HCT116 (cell line): ENCODE data around the gene PPIP5K2. TPM values are rescaled to one million over a fixed set of nuclear protein-coding genes. Genes with fewer than 3 reads are reported as not detected.
A peak's percentile ranks its signal among the peaks of the same experiment; 100 is the strongest.

ENCODE experiments used
- ATAC-seq: fragments of 200-7000 bp; cut with Tn5 transposase; 2 replicates; pipeline ENCODE4 v1.9.1; 2020; ENCODE audit warnings: mild to moderate bottlenecking, moderate library complexity
- BruUV-seq: library from RNA; stranded (reverse); fragments of 400-500 nt; replicated peaks from 2 replicates; lab custom pipeline; 2021; lab: Mats Ljungman, UMichigan
- CTCF ChIA-PET: fragments of 300-600 bp; sonication (Branson Sonifier 250); formaldehyde crosslinking; loops from one replicate; lab custom pipeline; 2021; ENCODE audit warnings: antibody characterized with exemption; lab: Charles Lee
- POLR2A ChIA-PET: fragments of 300-600, 350-600 bp; sonication (Branson Sonifier 250); formaldehyde crosslinking; loops from one replicate; lab custom pipeline; 2021; ENCODE audit warnings: antibody characterized with exemption; lab: Charles Lee
- RAD21 ChIA-PET, 2 experiments: fragments of 300-600 bp; sonication (Branson Sonifier 250); formaldehyde crosslinking; loops; one replicate each; lab custom pipeline; 2023; ENCODE audit warnings: low total read pairs in 2 of 2; ENCODE audit not compliant: uncharacterized antibody in 2 of 2, unreplicated experiment in 2 of 2, low non-redundant PET in 1 of 2; lab: Charles Lee
- DNase-seq: peaks from one replicate; pipeline ENCODE4 v3.0.0-alpha.2; 2010; ENCODE audit warnings: low read depth, low spot score
- H2AFZ ChIP-seq: fragments of 200-600 bp; shearing (Covaris generic), sonication (generic); 2 replicates; pipeline ENCODE4 v1.6.1; 2017; ENCODE audit warnings: low read depth, mixed run types, mixed read lengths, antibody characterized with exemption, low read length; ENCODE audit not compliant: poor library complexity, severe bottlenecking
- H3K27ac ChIP-seq: 2 replicates; pipeline ENCODE4 v1.5.1; 2012; ENCODE audit warnings: low read depth, low read length
- H3K27me3 ChIP-seq: fragments of 200-600 bp; sonication (generic); 2 replicates; pipeline ENCODE4 v1.6.1; 2016; ENCODE audit warnings: mixed run types, low read length, mixed read lengths; ENCODE audit not compliant: insufficient read depth
- H3K36me3 ChIP-seq, 2 experiments: fragments of 200-500 bp in 1 of 2; fragments of 200-600 bp in 1 of 2; sonication (Bioruptor generic) in 1 of 2; sonication (generic) in 1 of 2; 2 replicates each; pipeline versions ENCODE4 v1.5.1 to v1.6.1; 2014 to 2016; ENCODE audit warnings: low read length in 2 of 2, inconsistent platforms in 1 of 2, mixed read lengths in 1 of 2, mixed run types in 1 of 2; ENCODE audit not compliant: insufficient read depth in 2 of 2, control insufficient read depth in 1 of 2
- H3K4me1 ChIP-seq, 2 experiments: fragments of 200-600 bp in 1 of 2; sonication (generic) in 1 of 2; 2 replicates each; pipeline versions ENCODE4 v1.5.1 to v1.6.1; 2012 to 2017; ENCODE audit warnings: low read length in 2 of 2, inconsistent platforms in 1 of 2, mild to moderate bottlenecking in 1 of 2, mixed read lengths in 1 of 2, mixed run types in 1 of 2, moderate library complexity in 1 of 2; ENCODE audit not compliant: insufficient read depth in 2 of 2, control insufficient read depth in 1 of 2
- H3K4me2 ChIP-seq: fragments of 200-600 bp; sonication (generic); 2 replicates; pipeline ENCODE4 v1.6.1; 2017; ENCODE audit warnings: mixed run types, low read length, mixed read lengths
- H3K4me3 ChIP-seq, 2 experiments: fragments of 200-600 bp in 1 of 2; sonication (generic) in 1 of 2; replicated peaks in 1 of 2; 2 replicates each; pipeline ENCODE4 v1.5.1; 2011 to 2016; ENCODE audit warnings: low read length in 2 of 2, control low read depth in 1 of 2, low read depth in 1 of 2, mild to moderate bottlenecking in 1 of 2, mixed read lengths in 1 of 2, mixed run types in 1 of 2
- H3K79me2 ChIP-seq: fragments of 200-600 bp; sonication (generic); 2 replicates; pipeline ENCODE4 v1.6.1; 2017; ENCODE audit warnings: mild to moderate bottlenecking, mixed run types, low read length, moderate library complexity, mixed read lengths; ENCODE audit not compliant: insufficient read depth
- H3K9ac ChIP-seq: fragments of 200-600 bp; sonication (generic); 2 replicates; pipeline ENCODE4 v1.6.1; 2016; ENCODE audit warnings: low read length, mixed read lengths
- H3K9me2 ChIP-seq: fragments of 200-600 bp; sonication (generic), shearing (Covaris generic); 2 replicates; pipeline ENCODE4 v1.6.1; 2017; ENCODE audit warnings: mixed run types, mild to moderate bottlenecking, moderate library complexity; ENCODE audit not compliant: insufficient read depth
- H3K9me3 ChIP-seq, 2 experiments: fragments of 200-500 bp in 1 of 2; fragments of 200-600 bp in 1 of 2; sonication (Bioruptor generic) in 1 of 2; sonication (generic) in 1 of 2; 2 replicates each; pipeline ENCODE4 v1.6.1; 2014 to 2017; ENCODE audit warnings: low read length in 2 of 2, mixed read lengths in 2 of 2, inconsistent platforms in 1 of 2, low read depth in 1 of 2, mild to moderate bottlenecking in 1 of 2, mixed run types in 1 of 2, moderate library complexity in 1 of 2; ENCODE audit not compliant: control insufficient read depth in 1 of 2, insufficient read depth in 1 of 2
- H4K20me1 ChIP-seq: fragments of 200-600 bp; sonication (generic), shearing (Covaris generic); 2 replicates; pipeline ENCODE4 v1.6.1; 2017; ENCODE audit warnings: mixed run types, mild to moderate bottlenecking, moderate library complexity; ENCODE audit not compliant: insufficient read depth
- CBX3 ChIP-seq: IDR thresholded peaks from 2 replicates; pipeline ENCODE4 v1.6.1; 2012; ENCODE audit warnings: low read depth
- CEBPB ChIP-seq: IDR thresholded peaks from 2 replicates; pipeline ENCODE4 v1.6.1; 2012; ENCODE audit warnings: low read depth
- CTCF ChIP-seq, 3 experiments: fragments of 200-600 bp in 1 of 3; sonication (generic) in 1 of 3; IDR thresholded peaks in 2 of 3; conservative IDR thresholded peaks in 1 of 3; 2 replicates each; pipeline ENCODE4 v1.5.1; 2012 to 2017; ENCODE audit warnings: low read depth in 2 of 3, low read length in 2 of 3, antibody characterized with exemption in 1 of 3, borderline replicate concordance in 1 of 3, control low read depth in 1 of 3, mild to moderate bottlenecking in 1 of 3, mixed read lengths in 1 of 3, mixed run types in 1 of 3, moderate library complexity in 1 of 3; ENCODE audit not compliant: insufficient read depth in 1 of 3
- EZH2phosphoT487 ChIP-seq: fragments of 200-600 bp; IDR thresholded peaks from 2 replicates; pipeline ENCODE4 v1.6.1; 2018; ENCODE audit warnings: antibody characterized with exemption, borderline replicate concordance
- FOSL1 ChIP-seq: IDR thresholded peaks from 2 replicates; pipeline ENCODE4 v1.6.1; 2012; ENCODE audit warnings: low read depth
- JUND ChIP-seq: IDR thresholded peaks from 2 replicates; pipeline ENCODE4 v1.6.1; 2012
- POLR2A ChIP-seq: IDR thresholded peaks from 2 replicates; pipeline ENCODE4 v1.7.0; 2011; ENCODE audit warnings: borderline replicate concordance; ENCODE audit not compliant: insufficient read depth, insufficient read length; ENCODE audit errors: extremely low read depth
- SRF ChIP-seq: IDR thresholded peaks from 2 replicates; pipeline ENCODE4 v1.6.1; 2012; ENCODE audit warnings: low read depth
- ZFX ChIP-seq: fragments of 450-650 bp; IDR thresholded peaks from 2 replicates; pipeline ENCODE4 v1.6.1; 2017
- intact Hi-C: fragments of 100-400 bp; cut with micrococcal nuclease; formaldehyde crosslinking; loops from 2 replicates; pipeline ENCODE4 v1.10.0; 2022
- total RNA-seq: library from RNA; stranded (reverse); gene quantifications from one replicate; pipeline ENCODE4 v1.2.1, GENCODE V29; 2021; ENCODE audit not compliant: unreplicated experiment
- TF ChIP-seq, protein P1 (sequence below): IDR thresholded peaks from 2 replicates; pipeline ENCODE4 v1.6.1; 2012

PPIP5K2 gene
- total RNA-seq, 1 experiment from 2014 or later = 45.8 TPM

DNA sequence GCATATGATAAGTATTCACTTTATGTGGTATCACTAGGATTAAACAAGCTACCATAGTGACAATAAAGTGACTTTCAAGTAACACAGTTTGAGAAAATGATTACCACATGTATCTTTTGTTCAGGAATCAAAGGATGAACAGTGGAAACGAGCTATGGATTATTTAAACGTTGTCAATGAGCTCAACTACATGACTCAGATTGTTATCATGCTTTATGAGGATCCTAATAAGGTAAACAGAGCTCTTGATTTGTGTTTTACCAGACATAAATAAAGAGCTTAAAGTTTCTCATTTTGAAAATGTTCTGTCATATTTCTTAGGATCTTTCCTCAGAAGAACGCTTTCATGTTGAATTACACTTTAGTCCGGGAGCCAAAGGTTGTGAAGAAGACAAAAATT, 57.4 kb downstream of the PPIP5K2 start:
- H3K9me2 ChIP-seq = no peaks in the 10 kb centered on the region
- no peak overlapping the region for H2AFZ ChIP-seq
- H3K27ac ChIP-seq = no peak overlapping the region
- intact Hi-C loops = no loop called here
- CTCF ChIA-PET = no interaction called here
- no peaks in the 10 kb centered on the region for H3K9me3 ChIP-seq
- H3K36me3 ChIP-seq = 0 out of 4 replicates have a peak, but pooled peaks cover 0 to 2% of the 10 kb centered on the region in 2 experiments
- RAD21 ChIA-PET = no interaction called here
- no peaks in the 10 kb centered on the region for H3K79me2 ChIP-seq
- BruUV-seq = no TSS peak
- no peak overlapping the region for H3K4me3 ChIP-seq
- ATAC-seq (no peak), DNase-seq (no peak)
- no peaks in the 10 kb centered on the region for H4K20me1 ChIP-seq
- no peak for TF ChIP-seq POLR2A
- TF ChIP-seq JUND = no peak
- POLR2A ChIA-PET = no interaction called here
- no peaks in the 10 kb centered on the region for H3K4me1 ChIP-seq
- H3K9ac ChIP-seq = no peak overlapping the region
- H3K4me2 ChIP-seq = no peak overlapping the region
- H3K27me3 ChIP-seq = no peaks in the 10 kb centered on the region

DNA sequence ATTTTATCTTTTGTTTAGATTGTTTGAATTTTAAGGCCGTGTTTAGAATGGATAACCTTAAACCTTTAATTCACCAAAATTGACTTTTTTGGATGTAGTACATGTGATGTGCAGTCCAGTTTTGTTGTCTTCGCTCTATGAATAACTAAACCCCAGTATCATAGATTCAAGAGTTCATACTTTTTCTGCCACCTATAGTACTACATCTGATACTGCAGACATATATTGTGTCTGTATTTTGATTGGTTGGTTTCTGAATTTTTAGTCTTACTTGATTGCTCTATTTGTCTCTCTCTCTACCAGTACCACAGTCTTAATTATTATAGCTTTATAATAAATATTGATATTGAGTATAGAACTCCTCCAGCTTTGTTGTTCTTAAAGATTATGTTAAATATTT, 58.1 kb downstream of the PPIP5K2 start:
- no peaks in the 10 kb centered on the region for H3K4me1 ChIP-seq
- RAD21 ChIA-PET = no interaction called here
- no peak overlapping the region for H2AFZ ChIP-seq
- H3K9me2 ChIP-seq = no peaks in the 10 kb centered on the region
- no TSS peak for BruUV-seq
- intact Hi-C loops = no loop called here
- H3K79me2 ChIP-seq = no peaks in the 10 kb centered on the region
- no peaks in the 10 kb centered on the region for H3K9me3 ChIP-seq
- no peak overlapping the region for H3K27ac ChIP-seq
- no peaks in the 10 kb centered on the region for H3K27me3 ChIP-seq
- peaks cover 0 to 3% of the 10 kb centered on the region in 2 experiments; a peak in 1 of 4 replicates for H3K36me3 ChIP-seq
- ATAC-seq (peak; percentile 63), DNase-seq (no peak)
- H3K4me3 ChIP-seq = no peak overlapping the region
- no peak overlapping the region for H3K4me2 ChIP-seq
- POLR2A ChIA-PET = no interaction called here
- H4K20me1 ChIP-seq = no peaks in the 10 kb centered on the region
- H3K9ac ChIP-seq = no peak overlapping the region
- CTCF ChIA-PET = no interaction called here
- TF ChIP-seq SRF (no peak), ZFX (no peak), CEBPB (no peak), CTCF (IDR thresholded peaks at IDR 0.05 in 2 of 3, conservative IDR thresholded peaks at IDR 0.05 in 1 of 3; ENCODE audit: borderline replicate concordance in 1 of 3, insufficient read depth in 1 of 3, low read depth in 2 of 3, low read length in 2 of 3) (peak in 1 of 3 experiments; percentile 34; a peak in 2 of 6 replicates), EZH2phosphoT487 (no peak), CBX3 (no peak), FOSL1 (no peak)
- TF ChIP-seq, protein P1, sequence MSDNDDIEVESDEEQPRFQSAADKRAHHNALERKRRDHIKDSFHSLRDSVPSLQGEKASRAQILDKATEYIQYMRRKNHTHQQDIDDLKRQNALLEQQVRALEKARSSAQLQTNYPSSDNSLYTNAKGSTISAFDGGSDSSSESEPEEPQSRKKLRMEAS = no peak
